Measurements from ENCODE around the gene MYO5B.

- TF ChIP-seq CTCF (conservative IDR thresholded peaks at IDR 0.05) (no peak), ZFX (IDR thresholded peaks at IDR 0.05) (no peak)
Measured at GRCh38 chr18:49846361-49846662, 348.6 kb downstream of the MYO5B start.
